Stomach smooth muscle (tissue), 2 donors: Measurements from ENCODE around the gene XIRP2.
"Not testable (repeated sequence)": the region's sequence is repeated elsewhere in the genome, so short reads cannot be mapped to it uniquely, and the experiment has no call there.

Source experiments
- H3K27ac ChIP-seq: one replicate; pipeline ENCODE4 v1.7.0; 2013; ENCODE audit warnings: mild to moderate bottlenecking, low read length, inconsistent platforms
- H3K27me3 ChIP-seq, 2 donors: one replicate each; pipeline ENCODE4 v1.7.0; 2013; ENCODE audit warnings: low read length in 2 of 2; ENCODE audit not compliant: insufficient read depth in 2 of 2, control insufficient read depth in 1 of 2
- H3K36me3 ChIP-seq, 2 donors: one replicate each; pipeline ENCODE4 v1.7.0; 2013; ENCODE audit warnings: low read length in 2 of 2; ENCODE audit not compliant: control insufficient read depth in 2 of 2, insufficient read depth in 2 of 2
- H3K4me1 ChIP-seq: one replicate; pipeline ENCODE4 v1.7.0; 2013; ENCODE audit warnings: low read length; ENCODE audit not compliant: control insufficient read depth, insufficient read depth
- H3K4me3 ChIP-seq, 2 donors: one replicate each; pipeline ENCODE4 v1.7.0; 2013; ENCODE audit warnings: low read length in 2 of 2
- H3K9ac ChIP-seq, 2 donors: one replicate each; pipeline ENCODE4 v1.7.0; 2013; ENCODE audit warnings: low read length in 2 of 2, mild to moderate bottlenecking in 1 of 2
- H3K9me3 ChIP-seq, 2 donors: one replicate each; pipeline ENCODE4 v1.7.0; 2013; ENCODE audit warnings: low read length in 2 of 2; ENCODE audit not compliant: control insufficient read depth in 2 of 2
- donor health status: healthy.
- donor health status: Pancreatic carcinoma.

The XIRP2 gene

GRCh38 chr2:167215595-167215994 lies 327.3 kb downstream of the XIRP2 start:
- Histone ChIP-seq H3K36me3 (no peaks in the 10 kb centered on the region), H3K4me1 (no peaks in the 10 kb centered on the region), H3K9ac (no peak overlapping the region)

GRCh38 chr2:167237478-167237877 lies 349.2 kb downstream of the XIRP2 start:
- Histone ChIP-seq H3K9me3 (no peaks in the 10 kb centered on the region), H3K4me3 (no peak overlapping the region), H3K27me3 (no peaks in the 10 kb centered on the region), H3K9ac (no peak overlapping the region), H3K27ac (no peak overlapping the region), H3K36me3 (no peaks in the 10 kb centered on the region), H3K4me1 (no peaks in the 10 kb centered on the region)

More at GRCh38 chr2:167215595-167215994, 327.3 kb downstream of the XIRP2 start:
- Histone ChIP-seq H3K27me3 (no peaks in the 10 kb centered on the region), H3K27ac (no peak overlapping the region), H3K9me3 (no peaks in the 10 kb centered on the region), H3K4me3 (no peak overlapping the region)

- H3K4me3 ChIP-seq, result no peak overlapping the region
- no peak overlapping the region for H3K27ac ChIP-seq
- no peaks in the 10 kb centered on the region for H3K4me1 ChIP-seq
- no peaks in the 10 kb centered on the region for H3K36me3 ChIP-seq
- H3K27me3 ChIP-seq, result no peaks in the 10 kb centered on the region
- H3K9ac ChIP-seq, result no peak overlapping the region
- no peaks in the 10 kb centered on the region for H3K9me3 ChIP-seq
Observed at GRCh38 chr2:167240671-167241070, 352.4 kb downstream of the XIRP2 start.

GRCh38 chr2:167249197-167249596 lies 360.9 kb downstream of the XIRP2 start:
- Histone ChIP-seq H3K4me3 (no peak overlapping the region), H3K9ac (no peak overlapping the region), H3K27ac (no peak overlapping the region), H3K9me3 (no peaks in the 10 kb centered on the region), H3K4me1 (no peaks in the 10 kb centered on the region), H3K36me3 (no peaks in the 10 kb centered on the region), H3K27me3 (no peaks in the 10 kb centered on the region)

- Histone ChIP-seq H3K9me3 (no peaks in the 10 kb centered on the region), H3K4me1 (no peaks in the 10 kb centered on the region), H3K9ac (no peak overlapping the region), H3K36me3 (no peaks in the 10 kb centered on the region), H3K27ac (no peak overlapping the region), H3K27me3 (no peaks in the 10 kb centered on the region), H3K4me3 (no peak overlapping the region)
Observed at GRCh38 chr2:167253025-167253424, 364.7 kb downstream of the XIRP2 start.

- H3K27ac ChIP-seq, result no peak overlapping the region
- no peaks in the 10 kb centered on the region for H3K36me3 ChIP-seq
Observed at GRCh38 chr2:167254721-167255120, 366.4 kb downstream of the XIRP2 start.

GRCh38 chr2:167258712-167259111 lies 370.4 kb downstream of the XIRP2 start:
- no peaks in the 10 kb centered on the region for H3K27me3 ChIP-seq
- H3K27ac ChIP-seq, result no peak overlapping the region
- H3K9ac ChIP-seq, result no peak overlapping the region
- no peak overlapping the region for H3K4me3 ChIP-seq
- no peaks in the 10 kb centered on the region for H3K9me3 ChIP-seq
- no peaks in the 10 kb centered on the region for H3K36me3 ChIP-seq
- H3K4me1 ChIP-seq, result no peaks in the 10 kb centered on the region

More at GRCh38 chr2:167254721-167255120, 366.4 kb downstream of the XIRP2 start:
- Histone ChIP-seq H3K9me3 (no peaks in the 10 kb centered on the region), H3K27me3 (no peaks in the 10 kb centered on the region), H3K9ac (no peak overlapping the region), H3K4me3 (no peak overlapping the region), H3K4me1 (no peaks in the 10 kb centered on the region)

GRCh38 chr2:167264380-167264779 lies 376.1 kb downstream of the XIRP2 start:
- no peak overlapping the region for H3K9ac ChIP-seq
- H3K27me3 ChIP-seq, result no peaks in the 10 kb centered on the region
- H3K4me1 ChIP-seq, result no peaks in the 10 kb centered on the region
- no peak overlapping the region for H3K27ac ChIP-seq
- H3K9me3 ChIP-seq, result no peaks in the 10 kb centered on the region
- H3K4me3 ChIP-seq, result no peak overlapping the region
- H3K36me3 ChIP-seq, result no peaks in the 10 kb centered on the region

- Histone ChIP-seq H3K36me3 (no peaks in the 10 kb centered on the region), H3K27me3 (no peaks in the 10 kb centered on the region), H3K4me3 (no peak overlapping the region), H3K27ac (no peak overlapping the region), H3K9me3 (no peaks in the 10 kb centered on the region), H3K9ac (no peak overlapping the region), H3K4me1 (no peaks in the 10 kb centered on the region)
Observed at GRCh38 chr2:167265004-167265403, 376.7 kb downstream of the XIRP2 start.

- H3K4me3 ChIP-seq, result no peak overlapping the region
- H3K9me3 ChIP-seq, result no peaks in the 10 kb centered on the region
- no peaks in the 10 kb centered on the region for H3K4me1 ChIP-seq
- H3K27ac ChIP-seq, result no peak overlapping the region
- no peaks in the 10 kb centered on the region for H3K27me3 ChIP-seq
- H3K9ac ChIP-seq, result no peak overlapping the region
- H3K36me3 ChIP-seq, result no peaks in the 10 kb centered on the region
Observed at GRCh38 chr2:167265722-167266121, 377.4 kb downstream of the XIRP2 start.

- H3K9ac ChIP-seq, H3K27me3 ChIP-seq, H3K27ac ChIP-seq, H3K36me3 ChIP-seq, H3K9me3 ChIP-seq, H3K4me1 ChIP-seq, H3K4me3 ChIP-seq: not testable (repeated sequence)
Observed at GRCh38 chr2:167268245-167268644, 380.0 kb downstream of the XIRP2 start.
